Breast epithelium (tissue), 4 donors: Measurements from ENCODE around the gene ADAMTS17. TPM values are rescaled to one million over a fixed set of nuclear protein-coding genes. Genes with fewer than 3 reads are reported as not detected.

Experiments
- DNase-seq, 2 donors: peaks; one replicate each; pipeline ENCODE4 v3.0.0-alpha.2; 2019; ENCODE audit warnings: low spot score in 2 of 2
- H3K27ac ChIP-seq, 2 donors: fragments of 200-600 bp; sonication (generic) in 1 of 2; one replicate each; pipeline ENCODE4 v1.5.1; 2016 to 2019; ENCODE audit warnings: mild to moderate bottlenecking in 1 of 2
- H3K27me3 ChIP-seq, 2 donors: fragments of 200-600 bp; sonication (generic) in 1 of 2; one replicate each; pipeline versions ENCODE4 v1.5.1 to v1.6.0; 2017 to 2019; ENCODE audit warnings: control low read depth in 1 of 2, mild to moderate bottlenecking in 1 of 2
- H3K36me3 ChIP-seq: fragments of 200-600 bp; one replicate; pipeline ENCODE4 v1.5.1; 2019
- H3K4me1 ChIP-seq, 2 donors: fragments of 200-600 bp; sonication (generic); one replicate each; pipeline ENCODE4 v1.5.1; 2016 to 2019; ENCODE audit warnings: control low read depth in 1 of 2
- H3K4me3 ChIP-seq, 3 donors: fragments of 200-600 bp; sonication (generic); 1 replicate in 2 of 3; 2 replicates in 1 of 3; pipeline ENCODE4 v1.5.1; 2016 to 2019; ENCODE audit warnings: mild to moderate bottlenecking in 3 of 3, moderate library complexity in 2 of 3
- H3K9me3 ChIP-seq, 2 donors: fragments of 200-600 bp; sonication (generic) in 1 of 2; one replicate each; pipeline ENCODE4 v1.5.1; 2016 to 2019; ENCODE audit warnings: control low read depth in 1 of 2
- CTCF ChIP-seq, 3 donors: fragments of 450-650 bp; IDR thresholded peaks; one replicate each; pipeline ENCODE4 v1.5.1; 2016 to 2017; ENCODE audit warnings: antibody characterized with exemption in 3 of 3, mild to moderate bottlenecking in 3 of 3, moderate library complexity in 3 of 3
- POLR2A ChIP-seq: fragments of 450-650 bp; IDR thresholded peaks from one replicate; pipeline ENCODE4 v1.6.1; 2016; ENCODE audit warnings: antibody characterized with exemption, mild to moderate bottlenecking, moderate library complexity
- POLR2AphosphoS5 ChIP-seq, 3 donors: sonication (generic); formaldehyde crosslinking; IDR thresholded peaks; one replicate each; pipeline ENCODE4 v1.6.1; 2017; ENCODE audit warnings: antibody characterized with exemption in 3 of 3
- intact Hi-C: fragments of 100-400 bp; cut with DNase I; formaldehyde crosslinking; loops from one replicate; pipeline ENCODE4 v1.15.1; 2023; ENCODE audit warnings: low total_unique reads
- total RNA-seq, 3 donors: library from RNA; depleted of rRNA; stranded (reverse); fragments of >200 nt; gene quantifications; one replicate each; pipeline ENCODE4 v1.1.0, GENCODE V29; 2016

ADAMTS17 gene
- total RNA-seq, 3 donors from 2014 or later, result 5.1 to 8.0 (median 5.9) TPM

GRCh38 chr15:100186960-100187359 is 154.8 kb downstream of the ADAMTS17 start:
- H3K4me1 ChIP-seq, result no peaks in the 10 kb centered on the region
- H3K4me3 ChIP-seq, result no peak overlapping the region
- TF ChIP-seq CTCF (IDR thresholded peaks at IDR 0.05), result no peak
- TF ChIP-seq POLR2A, result no peak
- no peak for TF ChIP-seq POLR2AphosphoS5 (IDR thresholded peaks at IDR 0.05)
- H3K36me3 ChIP-seq, result no peaks in the 10 kb centered on the region
- H3K27me3 ChIP-seq, result no peaks in the 10 kb centered on the region
- no peak overlapping the region for H3K27ac ChIP-seq
- intact Hi-C loops, result no loop called here
- H3K9me3 ChIP-seq, result no peaks in the 10 kb centered on the region
- no peak for DNase-seq

GRCh38 chr15:100186366-100186765 is 155.4 kb downstream of the ADAMTS17 start:
- intact Hi-C loops, result no loop called here

GRCh38 chr15:100183921-100184495 is 157.8 kb downstream of the ADAMTS17 start:
- intact Hi-C loops, result loop anchor here (1.0 kb wide), 1 partner anchor 30 kb away; no protein-coding TSS in a partner anchor
- no peaks in the 10 kb centered on the region for H3K36me3 ChIP-seq
- no peaks in the 10 kb centered on the region for H3K27me3 ChIP-seq
- TF ChIP-seq POLR2A, result no peak
- no peak for TF ChIP-seq CTCF (IDR thresholded peaks at IDR 0.05)
- no peak for TF ChIP-seq POLR2AphosphoS5 (IDR thresholded peaks at IDR 0.05)
- no peaks in the 10 kb centered on the region for H3K4me1 ChIP-seq
- DNase-seq, result no peak
- no peak overlapping the region for H3K4me3 ChIP-seq
- H3K27ac ChIP-seq, result no peak overlapping the region
- H3K9me3 ChIP-seq, result no peaks in the 10 kb centered on the region

More at GRCh38 chr15:100186366-100186765, 155.4 kb downstream of the ADAMTS17 start:
- TF ChIP-seq CTCF (IDR thresholded peaks at IDR 0.05), result no peak
- no peak for TF ChIP-seq POLR2AphosphoS5 (IDR thresholded peaks at IDR 0.05)
- TF ChIP-seq POLR2A, result no peak
- Histone ChIP-seq H3K36me3 (no peaks in the 10 kb centered on the region), H3K4me3 (no peak overlapping the region), H3K9me3 (no peaks in the 10 kb centered on the region), H3K4me1 (no peaks in the 10 kb centered on the region), H3K27ac (no peak overlapping the region), H3K27me3 (no peaks in the 10 kb centered on the region)
- DNase-seq, result no peak

- Histone ChIP-seq H3K27me3 (no peaks in the 10 kb centered on the region), H3K36me3 (no peaks in the 10 kb centered on the region), H3K9me3 (no peaks in the 10 kb centered on the region), H3K4me3 (no peak overlapping the region), H3K4me1 (no peaks in the 10 kb centered on the region), H3K27ac (no peak overlapping the region)
- DNase-seq, result no peak
- no peak for TF ChIP-seq POLR2AphosphoS5 (IDR thresholded peaks at IDR 0.05)
- intact Hi-C loops, result no loop called here
Measured at GRCh38 chr15:100180921-100181320, 160.9 kb downstream of the ADAMTS17 start.

- Histone ChIP-seq H3K36me3 (no peaks in the 10 kb centered on the region), H3K4me3 (no peak overlapping the region), H3K9me3 (peaks cover 21 to 26% of the 10 kb centered on the region in 2 donors), H3K27ac (no peak overlapping the region), H3K4me1 (no peaks in the 10 kb centered on the region), H3K27me3 (no peaks in the 10 kb centered on the region)
- no peak for TF ChIP-seq CTCF (IDR thresholded peaks at IDR 0.05)
- TF ChIP-seq POLR2AphosphoS5 (IDR thresholded peaks at IDR 0.05), result no peak
- TF ChIP-seq POLR2A, result no peak
- intact Hi-C loops, result no loop called here
- no peak for DNase-seq
Measured at GRCh38 chr15:100175406-100176114, 166.2 kb downstream of the ADAMTS17 start.
